ENCODE measurements around the gene CLEC5A.
"Not testable (repeated sequence)": the region's sequence is repeated elsewhere in the genome, so short reads cannot be mapped to it uniquely, and the experiment has no call there.

The CLEC5A gene

GRCh38 chr7:141920281-141920680 lies 26.5 kb downstream of the CLEC5A start:
- TF ChIP-seq POLR2A (IDR thresholded peaks at IDR 0.05; ENCODE audit: low read length) (no peak), GATA1 (IDR thresholded peaks at IDR 0.05; ENCODE audit: low read depth, low read length) (no peak)
- no peak for DNase-seq

- DNase-seq = no peak
- no peak for TF ChIP-seq GATA1 (IDR thresholded peaks at IDR 0.05; ENCODE audit: low read depth, low read length)
- no peak for TF ChIP-seq POLR2A (IDR thresholded peaks at IDR 0.05; ENCODE audit: low read length)
Observed at GRCh38 chr7:141916099-141916498, 30.7 kb downstream of the CLEC5A start, which contains the start of gene OR9A4. Gene OR9A4 (plus strand): TSS chr7:141916399. CDS start chr7:141918876, 2,477 bp downstream.

DNA sequence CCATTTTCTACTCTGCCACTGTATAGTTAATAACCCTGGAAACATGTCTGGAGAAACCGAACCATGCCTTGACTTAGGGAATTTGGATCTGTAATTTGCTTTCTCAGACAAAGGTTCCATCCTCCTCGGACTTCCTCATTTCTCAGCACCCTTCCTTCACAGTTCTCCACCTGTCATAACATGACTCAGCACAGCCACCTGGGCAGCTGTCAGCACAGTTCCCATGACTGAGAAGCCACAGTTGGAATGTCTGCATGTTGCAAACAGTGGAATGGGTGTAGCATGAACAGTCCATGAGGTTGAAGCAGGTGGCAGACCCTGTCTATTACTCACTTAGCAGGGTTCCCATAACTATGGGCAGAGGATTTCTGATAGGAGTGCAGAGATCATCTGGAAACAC lies 31.2 kb downstream of the CLEC5A start:
- no peak for DNase-seq
- TF ChIP-seq GATA1 (IDR thresholded peaks at IDR 0.05; ENCODE audit: low read depth, low read length) (no peak), POLR2A (IDR thresholded peaks at IDR 0.05; ENCODE audit: low read length) (no peak)

GRCh38 chr7:141911391-141911790 lies 35.4 kb downstream of the CLEC5A start:
- DNase-seq = no peak
- no peak for TF ChIP-seq POLR2A (IDR thresholded peaks at IDR 0.05; ENCODE audit: low read length)
- TF ChIP-seq GATA1 (IDR thresholded peaks at IDR 0.05; ENCODE audit: low read depth, low read length) = no peak

GRCh38 chr7:141906285-141906684 lies 40.5 kb downstream of the CLEC5A start:
- TF ChIP-seq POLR2A (IDR thresholded peaks at IDR 0.05; ENCODE audit: low read length) (no peak), GATA1 (IDR thresholded peaks at IDR 0.05; ENCODE audit: low read depth, low read length) (no peak)
- no peak for DNase-seq

DNA sequence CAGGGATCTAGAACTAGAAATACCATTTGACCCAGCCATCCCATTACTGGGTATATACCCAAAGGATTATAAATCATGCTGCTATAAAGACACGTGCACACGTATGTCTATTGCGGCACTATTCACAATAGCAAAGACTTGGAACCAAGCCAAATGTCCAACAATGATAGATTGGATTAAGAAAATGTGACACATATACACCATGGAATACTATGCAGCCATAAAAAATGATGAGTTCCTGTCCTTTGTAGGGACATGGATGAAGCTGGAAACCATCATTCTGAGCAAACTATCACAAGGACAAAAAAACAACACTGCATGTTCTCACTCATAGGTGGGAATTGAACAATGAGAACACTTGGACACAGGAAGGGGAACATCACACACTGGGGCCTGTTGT lies 47.4 kb downstream of the CLEC5A start:
- DNase-seq = not testable (repeated sequence)

GRCh38 chr7:141891336-141891735 lies 55.4 kb downstream of the CLEC5A start:
- no peak for DNase-seq
- TF ChIP-seq POLR2A (IDR thresholded peaks at IDR 0.05; ENCODE audit: low read length) (no peak), GATA1 (IDR thresholded peaks at IDR 0.05; ENCODE audit: low read depth, low read length) (no peak)

GRCh38 chr7:141889321-141889720 lies 57.5 kb downstream of the CLEC5A start:
- DNase-seq = no peak
- TF ChIP-seq GATA1 (IDR thresholded peaks at IDR 0.05; ENCODE audit: low read depth, low read length) = no peak
- TF ChIP-seq POLR2A (IDR thresholded peaks at IDR 0.05; ENCODE audit: low read length) = no peak

DNA sequence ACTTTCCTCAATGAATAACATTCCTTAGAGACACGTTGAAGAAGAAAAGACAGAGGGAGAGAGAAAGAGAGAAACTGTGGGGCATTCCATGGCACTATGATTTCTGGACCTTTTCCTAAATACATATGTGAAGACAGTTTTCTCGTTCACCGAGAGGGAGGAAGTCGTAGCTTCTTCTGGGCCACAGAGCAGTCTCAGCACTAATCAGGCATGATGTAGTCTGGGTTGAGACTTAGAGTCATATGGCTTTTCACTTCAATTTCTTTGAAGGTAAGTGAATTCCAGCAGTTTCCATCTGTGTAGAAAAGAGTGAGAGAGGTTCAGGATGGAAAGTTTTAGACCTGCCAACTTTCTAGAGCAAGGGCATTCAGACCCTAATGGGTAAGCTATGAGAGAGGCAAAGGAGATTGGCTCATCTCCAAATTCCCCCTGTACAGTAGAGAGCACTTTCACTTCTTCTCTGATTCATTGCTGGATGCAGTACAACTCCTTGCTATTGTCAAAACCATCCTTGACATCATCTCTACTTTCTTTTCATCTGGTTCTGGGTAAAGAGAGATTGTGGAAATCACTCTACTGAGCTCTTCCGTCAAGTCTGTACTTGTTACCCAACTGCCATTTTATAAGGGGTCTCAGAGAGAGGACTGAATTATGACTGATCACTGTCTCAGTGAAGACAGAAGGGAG lies 62.1 kb downstream of the CLEC5A start:
- no peak for DNase-seq
- TF ChIP-seq POLR2A (IDR thresholded peaks at IDR 0.05; ENCODE audit: low read length) (no peak), GATA1 (IDR thresholded peaks at IDR 0.05; ENCODE audit: low read depth, low read length) (no peak)

- no peak for DNase-seq
- TF ChIP-seq POLR2A (IDR thresholded peaks at IDR 0.05; ENCODE audit: low read length) = no peak
Observed at GRCh38 chr7:141880960-141881359, 65.8 kb downstream of the CLEC5A start.

DNA sequence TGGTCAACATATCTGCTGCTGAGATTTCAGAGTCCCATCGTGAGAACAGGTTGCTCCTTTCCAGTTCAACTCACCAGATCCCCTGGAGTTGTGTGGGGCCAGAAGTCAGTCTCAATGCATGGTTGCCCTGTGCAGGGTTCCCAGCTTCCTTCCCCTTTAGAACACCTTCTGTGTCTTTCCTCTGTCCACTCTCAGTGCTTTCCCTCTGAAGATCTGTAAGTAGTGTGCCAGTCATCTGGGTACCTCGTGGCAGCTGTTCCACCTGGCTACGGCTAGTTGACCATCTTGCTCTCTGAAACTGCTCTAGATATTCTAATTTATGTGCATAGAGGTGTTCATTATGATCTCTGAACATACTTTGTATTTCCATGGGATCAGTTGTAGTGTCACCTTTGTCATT lies 69.4 kb downstream of the CLEC5A start:
- DNase-seq = no peak
- TF ChIP-seq GATA1 (IDR thresholded peaks at IDR 0.05; ENCODE audit: low read depth, low read length) (no peak), POLR2A (IDR thresholded peaks at IDR 0.05; ENCODE audit: low read length) (no peak)

Data from erythroblast (primary cell).